ENCODE results near the gene FREM2.

The FREM2 gene

DNA sequence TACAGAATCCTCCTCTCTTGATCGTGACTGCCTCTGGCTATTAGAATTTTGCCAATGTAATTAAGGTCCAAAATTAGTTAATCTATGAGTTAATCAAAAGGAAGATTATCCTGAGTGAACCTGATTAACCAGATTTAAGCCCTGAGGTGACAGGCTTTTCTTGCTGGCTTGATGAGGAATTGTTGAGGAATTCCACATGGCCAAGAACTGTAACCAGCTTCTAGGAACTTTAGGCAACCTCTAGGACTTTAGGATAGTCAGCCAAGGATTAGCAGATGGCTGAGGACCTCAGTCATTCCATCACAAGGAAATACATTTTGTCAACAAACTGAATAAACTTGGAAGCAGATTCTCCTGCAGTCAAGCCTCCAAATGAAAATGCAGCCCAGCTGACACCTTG lies 219.0 kb downstream of the FREM2 start:
- H3K4me3 ChIP-seq (ENCODE audit: low read depth, low read length), result no peak overlapping the region
- TF ChIP-seq, protein P1, sequence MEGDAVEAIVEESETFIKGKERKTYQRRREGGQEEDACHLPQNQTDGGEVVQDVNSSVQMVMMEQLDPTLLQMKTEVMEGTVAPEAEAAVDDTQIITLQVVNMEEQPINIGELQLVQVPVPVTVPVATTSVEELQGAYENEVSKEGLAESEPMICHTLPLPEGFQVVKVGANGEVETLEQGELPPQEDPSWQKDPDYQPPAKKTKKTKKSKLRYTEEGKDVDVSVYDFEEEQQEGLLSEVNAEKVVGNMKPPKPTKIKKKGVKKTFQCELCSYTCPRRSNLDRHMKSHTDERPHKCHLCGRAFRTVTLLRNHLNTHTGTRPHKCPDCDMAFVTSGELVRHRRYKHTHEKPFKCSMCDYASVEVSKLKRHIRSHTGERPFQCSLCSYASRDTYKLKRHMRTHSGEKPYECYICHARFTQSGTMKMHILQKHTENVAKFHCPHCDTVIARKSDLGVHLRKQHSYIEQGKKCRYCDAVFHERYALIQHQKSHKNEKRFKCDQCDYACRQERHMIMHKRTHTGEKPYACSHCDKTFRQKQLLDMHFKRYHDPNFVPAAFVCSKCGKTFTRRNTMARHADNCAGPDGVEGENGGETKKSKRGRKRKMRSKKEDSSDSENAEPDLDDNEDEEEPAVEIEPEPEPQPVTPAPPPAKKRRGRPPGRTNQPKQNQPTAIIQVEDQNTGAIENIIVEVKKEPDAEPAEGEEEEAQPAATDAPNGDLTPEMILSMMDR (IDR thresholded peaks at IDR 0.05; ENCODE audit: insufficient read depth, low read depth, low read length, missing control alignments), result no peak
- no peak for DNase-seq (ENCODE audit: low read depth)

DNA sequence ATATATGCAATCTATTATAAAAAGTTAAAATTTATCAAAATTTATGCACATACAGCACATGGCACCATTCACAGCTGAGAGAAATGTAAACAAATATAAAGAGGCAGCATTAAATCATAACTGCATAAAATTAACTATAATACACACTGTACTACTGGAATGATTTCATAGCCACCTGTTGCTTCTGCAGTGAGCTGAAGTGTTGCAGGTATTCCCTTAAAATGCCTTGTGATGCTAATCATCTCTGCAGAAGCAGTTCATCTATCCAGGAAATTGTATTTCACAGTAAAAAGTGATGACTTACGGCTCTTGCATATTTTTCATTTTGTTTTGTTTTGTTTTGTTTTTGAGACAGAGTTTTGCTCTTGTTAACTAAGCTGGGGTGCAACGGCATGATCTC lies 221.7 kb downstream of the FREM2 start:
- no peak overlapping the region for H3K4me3 ChIP-seq (ENCODE audit: low read depth, low read length)
- no peak for DNase-seq (ENCODE audit: low read depth)
- TF ChIP-seq, protein P1 (IDR thresholded peaks at IDR 0.05; ENCODE audit: insufficient read depth, low read depth, low read length, missing control alignments), result no peak

DNA sequence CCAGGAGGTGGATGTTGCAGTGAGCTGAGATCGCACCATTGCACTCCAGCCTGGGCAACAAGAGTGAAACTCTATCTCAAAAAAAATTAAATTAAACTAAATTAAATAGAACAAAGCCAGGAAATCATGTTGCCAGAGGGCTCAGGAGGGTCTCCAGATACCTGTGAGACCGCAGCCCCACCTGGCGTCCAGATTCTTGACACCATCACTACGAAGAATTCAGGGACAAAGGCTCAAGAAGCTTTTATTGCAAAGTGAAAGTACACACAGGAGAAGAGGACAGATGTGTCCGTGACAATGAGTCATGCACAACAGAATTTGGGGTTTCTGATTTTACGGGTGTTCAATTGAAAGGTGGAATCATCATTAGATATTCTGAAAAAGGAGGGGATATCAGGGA lies 227.2 kb downstream of the FREM2 start:
- TF ChIP-seq, protein P1 (IDR thresholded peaks at IDR 0.05; ENCODE audit: insufficient read depth, low read depth, low read length, missing control alignments), result no peak
- no peak for DNase-seq (ENCODE audit: low read depth)

DNA sequence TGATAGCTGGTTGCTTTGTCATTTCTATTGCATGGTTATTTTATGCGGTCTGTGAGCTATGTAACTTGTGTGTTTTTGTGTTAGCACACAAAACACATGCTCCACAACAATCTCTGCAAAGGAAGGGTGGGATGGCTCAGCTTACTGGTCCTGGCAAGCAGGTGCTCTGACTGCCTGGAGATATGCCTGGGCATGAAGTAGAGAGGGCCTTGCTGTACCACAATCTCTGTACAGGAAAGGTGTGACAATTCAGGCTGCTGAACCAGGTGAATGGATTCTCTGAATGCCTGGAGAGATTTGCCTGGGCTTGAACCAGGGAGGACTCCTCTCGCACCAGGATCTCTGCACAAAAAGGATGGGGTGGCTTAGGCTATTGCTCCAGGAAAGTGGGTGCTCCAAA lies 234.2 kb downstream of the FREM2 start:
- no peak overlapping the region for H3K4me3 ChIP-seq (ENCODE audit: low read depth, low read length)
- TF ChIP-seq, protein P1 (IDR thresholded peaks at IDR 0.05; ENCODE audit: insufficient read depth, low read depth, low read length, missing control alignments), result no peak
- DNase-seq (ENCODE audit: low read depth), result no peak

More for the DNA sequence above, 227.2 kb downstream of the FREM2 start:
- H3K4me3 ChIP-seq (ENCODE audit: low read depth, low read length), result no peak overlapping the region

DNA sequence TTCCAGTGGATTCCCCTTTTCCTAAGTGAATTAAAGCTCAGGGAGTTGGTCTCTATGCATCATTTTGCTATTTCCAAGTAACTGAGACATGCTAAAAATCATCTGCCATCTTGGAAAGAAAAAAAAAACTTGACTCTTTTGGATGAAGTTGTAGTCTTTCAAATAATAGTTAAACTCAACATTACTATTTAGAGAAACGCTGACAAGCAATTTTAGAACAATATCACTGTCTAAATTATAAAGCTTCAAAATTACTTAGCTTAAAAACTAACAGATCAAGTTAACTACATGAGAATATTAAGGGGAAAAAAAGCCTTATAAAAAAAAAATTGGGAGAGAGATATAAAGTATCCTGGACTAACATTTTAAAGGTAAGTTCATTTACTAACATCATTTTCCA lies 235.3 kb downstream of the FREM2 start:
- TF ChIP-seq, protein P1 (IDR thresholded peaks at IDR 0.05; ENCODE audit: insufficient read depth, low read depth, low read length, missing control alignments), result no peak
- no peak for DNase-seq (ENCODE audit: low read depth)
- H3K4me3 ChIP-seq (ENCODE audit: low read depth, low read length), result no peak overlapping the region

DNA sequence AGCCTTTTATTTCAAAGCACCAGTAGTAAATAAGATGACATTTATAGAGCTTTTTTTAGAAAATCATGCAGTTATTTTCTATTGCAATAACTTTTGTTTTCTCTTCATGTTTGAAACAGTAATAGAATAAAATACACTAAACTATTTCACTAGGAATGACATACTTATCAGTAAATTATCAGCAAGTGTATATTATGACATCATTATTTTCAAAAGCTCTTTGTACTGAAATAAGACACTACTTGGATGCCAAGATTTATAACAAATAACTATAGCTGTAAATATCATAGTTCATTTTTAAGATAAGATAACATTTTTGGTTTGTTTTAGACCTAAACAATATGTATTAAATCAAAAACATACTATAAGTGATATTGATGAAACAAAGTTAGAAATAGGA lies 246.9 kb downstream of the FREM2 start:
- TF ChIP-seq, protein P1 (IDR thresholded peaks at IDR 0.05; ENCODE audit: insufficient read depth, low read depth, low read length, missing control alignments), result no peak
- no peak overlapping the region for H3K4me3 ChIP-seq (ENCODE audit: low read depth, low read length)
- DNase-seq (ENCODE audit: low read depth), result no peak

All from GM12865 (cell line).